Measurements from ENCODE around the gene MMP15.
A peak's percentile ranks its signal among the peaks of the same experiment; 100 is the strongest.

MMP15 gene

DNA sequence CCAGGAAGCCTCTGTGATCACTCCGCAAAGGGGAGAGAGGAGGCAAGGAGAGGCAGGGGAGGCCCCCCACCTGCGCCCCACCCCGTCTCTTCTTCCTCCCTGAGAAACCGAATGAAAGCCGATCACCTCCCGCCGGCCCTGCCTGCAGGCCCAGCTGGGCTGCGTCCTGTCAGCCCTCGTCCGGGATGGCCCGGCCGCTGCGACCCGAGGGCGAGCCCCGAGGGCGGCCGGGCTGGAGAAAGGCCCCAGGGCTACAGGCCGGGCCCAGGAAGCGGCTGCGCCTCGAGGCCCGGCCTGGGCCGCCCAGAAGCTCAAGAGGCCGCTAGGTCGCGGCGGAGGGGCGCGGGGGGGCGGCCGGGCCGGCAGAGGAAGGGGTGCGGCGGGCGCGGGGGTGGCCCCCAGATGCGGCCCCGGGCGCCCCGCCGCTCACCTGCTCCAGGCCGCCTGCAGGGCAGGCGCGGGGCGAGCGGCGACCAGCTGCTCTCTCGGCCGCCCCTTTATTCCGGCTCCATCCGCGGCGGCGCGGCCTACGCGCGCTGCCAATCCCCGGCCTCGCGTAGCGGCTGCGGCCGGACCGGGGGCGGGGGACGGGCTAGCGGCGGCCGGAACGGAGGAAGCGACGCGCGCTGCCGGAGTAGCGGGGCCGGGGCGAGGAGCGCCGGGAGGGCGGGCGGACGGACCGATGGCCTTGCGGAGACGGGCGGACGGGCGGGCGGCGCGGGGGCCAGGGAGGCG, 25.4 kb upstream of the MMP15 start, which contains the start of gene ZNF319:
ZNF319 (minus strand) TSS at position 702 of the 735 bp plus-strand sequence. CDS start 2,407 bp downstream, outside the sequence.
- Histone ChIP-seq H2AFZ (ENCODE audit: low read length) (no peak within 1 kb of the TSS), H3K4me2 (ENCODE audit: low read length) (peak within 1 kb of the TSS; percentile 97), H3F3A (ENCODE audit: insufficient read depth, low read length) (no peaks in the 10 kb centered on the region), H3K4me3 (ENCODE audit: low read depth, low read length, poor library complexity, severe bottlenecking) (peak within 1 kb of the TSS; percentile 70), H3K27me3 (ENCODE audit: insufficient read depth, low read length) (no peaks in the 10 kb centered on the region), H3K4me1 (ENCODE audit: insufficient read depth, low read length, severe bottlenecking) (peaks cover 22% of the 10 kb centered on the region), H3K9ac (ENCODE audit: low read length) (peak within 1 kb of the TSS; percentile 95), H3K9me3 (ENCODE audit: low read length) (no peaks in the 10 kb centered on the region), H3K9me2 (ENCODE audit: low read depth, low read length) (no peaks in the 10 kb centered on the region), H3K36me3 (ENCODE audit: insufficient read depth, low read length) (peaks cover 34% of the 10 kb centered on the region), H3K27ac (ENCODE audit: low read depth, low read length, poor library complexity, severe bottlenecking) (peak within 1 kb of the TSS; percentile 74), H3K79me2 (ENCODE audit: insufficient read depth, low read length) (no peaks in the 10 kb centered on the region), H4K20me1 (ENCODE audit: insufficient read depth, low read length) (no peaks in the 10 kb centered on the region)
- TF ChIP-seq, protein P1, sequence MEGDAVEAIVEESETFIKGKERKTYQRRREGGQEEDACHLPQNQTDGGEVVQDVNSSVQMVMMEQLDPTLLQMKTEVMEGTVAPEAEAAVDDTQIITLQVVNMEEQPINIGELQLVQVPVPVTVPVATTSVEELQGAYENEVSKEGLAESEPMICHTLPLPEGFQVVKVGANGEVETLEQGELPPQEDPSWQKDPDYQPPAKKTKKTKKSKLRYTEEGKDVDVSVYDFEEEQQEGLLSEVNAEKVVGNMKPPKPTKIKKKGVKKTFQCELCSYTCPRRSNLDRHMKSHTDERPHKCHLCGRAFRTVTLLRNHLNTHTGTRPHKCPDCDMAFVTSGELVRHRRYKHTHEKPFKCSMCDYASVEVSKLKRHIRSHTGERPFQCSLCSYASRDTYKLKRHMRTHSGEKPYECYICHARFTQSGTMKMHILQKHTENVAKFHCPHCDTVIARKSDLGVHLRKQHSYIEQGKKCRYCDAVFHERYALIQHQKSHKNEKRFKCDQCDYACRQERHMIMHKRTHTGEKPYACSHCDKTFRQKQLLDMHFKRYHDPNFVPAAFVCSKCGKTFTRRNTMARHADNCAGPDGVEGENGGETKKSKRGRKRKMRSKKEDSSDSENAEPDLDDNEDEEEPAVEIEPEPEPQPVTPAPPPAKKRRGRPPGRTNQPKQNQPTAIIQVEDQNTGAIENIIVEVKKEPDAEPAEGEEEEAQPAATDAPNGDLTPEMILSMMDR (IDR thresholded peaks at IDR 0.05; ENCODE audit: low read length): no peak
- no peak for TF ChIP-seq EZH2 (IDR thresholded peaks at IDR 0.05; ENCODE audit: borderline replicate concordance, low read length)

DNA sequence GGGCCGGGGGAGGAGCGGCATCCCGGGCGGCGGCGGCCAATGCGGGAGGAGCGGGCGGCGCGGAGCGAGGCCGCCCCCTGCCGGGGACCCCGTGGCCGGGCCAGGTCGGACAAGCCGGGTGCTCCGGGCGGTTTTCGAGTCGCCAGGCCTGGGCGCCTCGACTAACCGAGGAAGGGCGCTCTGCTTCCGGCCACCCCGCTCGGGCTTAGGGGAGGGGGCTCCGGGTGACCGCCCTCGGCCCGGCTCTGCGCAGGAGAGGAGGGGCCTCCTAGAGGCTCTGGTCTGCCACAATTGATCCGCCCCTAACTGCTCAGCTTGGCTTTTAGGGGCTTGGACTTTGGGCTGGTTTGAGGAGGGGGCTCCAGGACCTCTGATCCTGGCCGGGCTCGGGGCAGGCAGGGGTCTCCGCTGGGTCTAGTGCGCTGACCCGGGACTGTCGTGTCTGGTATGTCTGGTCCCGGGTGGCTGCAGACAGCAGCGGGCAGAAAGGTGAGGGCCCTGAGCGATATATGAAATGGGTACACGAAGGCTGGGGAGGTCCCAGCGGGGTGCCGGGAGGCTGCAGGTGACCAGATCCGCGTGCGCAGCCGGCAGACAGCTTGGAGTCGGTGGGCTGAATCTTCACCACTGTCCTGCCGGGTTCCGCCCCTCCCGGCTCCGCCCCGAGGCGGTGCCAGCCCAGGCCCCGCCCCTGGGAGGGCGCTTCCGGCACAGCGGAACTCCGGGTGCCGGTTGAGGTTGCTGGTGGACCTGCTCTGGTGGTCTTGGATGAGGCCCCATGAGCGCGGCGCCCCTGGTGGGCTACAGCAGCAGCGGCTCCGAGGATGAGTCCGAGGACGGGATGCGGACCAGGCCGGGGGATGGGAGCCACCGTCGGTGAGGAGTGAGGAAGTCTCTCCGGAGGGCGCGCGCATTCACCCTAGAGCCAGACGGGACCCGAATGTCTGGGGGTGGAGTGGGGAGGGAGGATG, 24.6 kb upstream of the MMP15 start, which contains the start of gene USB1:
USB1 (plus strand) TSS at position 702 of the 971 bp plus-strand sequence; CDS start at position 779, 77 bp downstream.
- Histone ChIP-seq H3K9me3 (ENCODE audit: low read length) (no peaks in the 10 kb centered on the region), H3K9ac (ENCODE audit: low read length) (peak within 1 kb of the TSS; percentile 95), H3K27ac (ENCODE audit: low read depth, low read length, poor library complexity, severe bottlenecking) (peak within 1 kb of the TSS; percentile 73), H3K4me3 (ENCODE audit: low read depth, low read length, poor library complexity, severe bottlenecking) (peak within 1 kb of the TSS; percentile 70), H3F3A (ENCODE audit: insufficient read depth, low read length) (no peaks in the 10 kb centered on the region), H3K9me2 (ENCODE audit: low read depth, low read length) (no peaks in the 10 kb centered on the region), H4K20me1 (ENCODE audit: insufficient read depth, low read length) (no peaks in the 10 kb centered on the region), H3K4me2 (ENCODE audit: low read length) (peak within 1 kb of the TSS; percentile 97), H3K36me3 (ENCODE audit: insufficient read depth, low read length) (peaks cover 36% of the 10 kb centered on the region), H3K27me3 (ENCODE audit: insufficient read depth, low read length) (no peaks in the 10 kb centered on the region), H3K79me2 (ENCODE audit: insufficient read depth, low read length) (no peaks in the 10 kb centered on the region), H3K4me1 (ENCODE audit: insufficient read depth, low read length, severe bottlenecking) (peaks cover 22% of the 10 kb centered on the region), H2AFZ (ENCODE audit: low read length) (no peak within 1 kb of the TSS)
- TF ChIP-seq, protein P1 (IDR thresholded peaks at IDR 0.05; ENCODE audit: low read length): peak; percentile 44
- no peak for TF ChIP-seq EZH2 (IDR thresholded peaks at IDR 0.05; ENCODE audit: borderline replicate concordance, low read length)

DNA sequence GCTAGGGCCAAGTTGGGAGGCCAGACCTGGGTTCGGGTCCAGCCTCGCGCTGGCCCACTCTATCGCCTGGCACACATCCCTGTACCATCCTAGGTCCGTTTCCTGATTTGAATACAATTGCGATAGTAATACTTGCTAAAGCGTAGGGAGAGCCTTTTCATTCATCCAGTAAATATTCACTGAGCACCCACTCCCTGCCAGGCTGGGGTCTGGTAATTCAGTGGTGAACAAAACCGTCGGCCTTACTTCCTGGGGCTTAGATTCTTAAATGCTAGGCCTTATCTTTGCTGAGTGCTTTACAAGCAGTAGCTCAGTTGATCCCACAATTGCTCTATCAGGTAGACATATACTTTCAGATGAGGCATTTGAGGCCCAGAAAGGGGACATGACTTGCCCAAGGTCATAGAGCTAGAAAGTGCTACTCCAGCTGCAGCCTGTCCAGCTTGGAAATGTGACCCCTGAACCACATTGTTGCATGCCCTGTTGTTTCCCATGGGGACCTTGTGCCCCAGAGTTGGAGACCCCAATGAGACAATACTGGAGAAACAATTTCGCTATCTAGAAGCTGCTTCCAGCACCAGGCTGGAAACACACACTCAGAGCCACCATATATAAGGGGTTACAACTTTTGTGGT, 23.7 kb upstream of the MMP15 start:
- no peak overlapping the region for H2AFZ ChIP-seq (ENCODE audit: low read length)
- peaks cover 22% of the 10 kb centered on the region for H3K4me1 ChIP-seq (ENCODE audit: insufficient read depth, low read length, severe bottlenecking)
- TF ChIP-seq, protein P1 (IDR thresholded peaks at IDR 0.05; ENCODE audit: low read length): no peak
- no peak for TF ChIP-seq EZH2 (IDR thresholded peaks at IDR 0.05; ENCODE audit: borderline replicate concordance, low read length)
- H3K79me2 ChIP-seq (ENCODE audit: insufficient read depth, low read length): no peaks in the 10 kb centered on the region
- peak overlapping the region; percentile 80 for H3K4me2 ChIP-seq (ENCODE audit: low read length)
- peaks cover 39% of the 10 kb centered on the region for H3K36me3 ChIP-seq (ENCODE audit: insufficient read depth, low read length)
- H3K9ac ChIP-seq (ENCODE audit: low read length): peak overlapping the region; percentile 74
- H3F3A ChIP-seq (ENCODE audit: insufficient read depth, low read length): no peaks in the 10 kb centered on the region
- no peak overlapping the region for H3K27ac ChIP-seq (ENCODE audit: low read depth, low read length, poor library complexity, severe bottlenecking)
- no peaks in the 10 kb centered on the region for H3K9me3 ChIP-seq (ENCODE audit: low read length)
- H3K4me3 ChIP-seq (ENCODE audit: low read depth, low read length, poor library complexity, severe bottlenecking): peak overlapping the region; percentile 70
- H3K27me3 ChIP-seq (ENCODE audit: insufficient read depth, low read length): no peaks in the 10 kb centered on the region
- no peaks in the 10 kb centered on the region for H4K20me1 ChIP-seq (ENCODE audit: insufficient read depth, low read length)
- no peaks in the 10 kb centered on the region for H3K9me2 ChIP-seq (ENCODE audit: low read depth, low read length)
